NCI-H2196 treated with DMSO at 0.1 percent for 48 hours (cell line): ENCODE measurements around the gene TAF4.

ENCODE experiments used
- DNase-seq: peaks from one replicate; lab custom pipeline; 2025; ENCODE audit not compliant: unreplicated experiment; lab: John Stamatoyannopoulos, UW

TAF4 gene

GRCh38 chr20:61966492-61967244, 99.0 kb downstream of the TAF4 start:
- DNase-seq = no peak

- no peak for DNase-seq
Observed at GRCh38 chr20:61965606-61966491, 99.8 kb downstream of the TAF4 start.

- DNase-seq = no peak
Observed at GRCh38 chr20:61964675-61965605, 100.7 kb downstream of the TAF4 start.

GRCh38 chr20:61963885-61964674, 101.6 kb downstream of the TAF4 start:
- no peak for DNase-seq

- DNase-seq = no peak
Observed at GRCh38 chr20:61963149-61963548, 102.5 kb downstream of the TAF4 start.

- DNase-seq = no peak
Observed at GRCh38 chr20:61960836-61961235, 104.8 kb downstream of the TAF4 start.

- no peak for DNase-seq
Observed at GRCh38 chr20:61958773-61959700, 106.6 kb downstream of the TAF4 start.

- no peak for DNase-seq
Observed at GRCh38 chr20:61957961-61958715, 107.5 kb downstream of the TAF4 start.

GRCh38 chr20:61956396-61957342, 109.0 kb downstream of the TAF4 start:
- DNase-seq = peak; percentile 15

- DNase-seq = no peak
Observed at GRCh38 chr20:61955668-61956395, 109.8 kb downstream of the TAF4 start.

GRCh38 chr20:61954276-61955021, 111.2 kb downstream of the TAF4 start:
- peak; percentile 20 for DNase-seq

- DNase-seq = no peak
Observed at GRCh38 chr20:61953037-61954021, 112.4 kb downstream of the TAF4 start.

- no peak for DNase-seq
Observed at GRCh38 chr20:61951695-61952533, 113.8 kb downstream of the TAF4 start.

GRCh38 chr20:61950641-61951071, 115.0 kb downstream of the TAF4 start:
- DNase-seq = no peak
